GM19452 (cell line): ENCODE data around the gene MAP3K12.

Source experiments
- ATAC-seq: cut with Tn5 transposase; IDR thresholded peaks from one replicate; pipeline ENCODE4 v1.9.1; 2021; ENCODE audit not compliant: unreplicated experiment

Gene MAP3K12

DNA sequence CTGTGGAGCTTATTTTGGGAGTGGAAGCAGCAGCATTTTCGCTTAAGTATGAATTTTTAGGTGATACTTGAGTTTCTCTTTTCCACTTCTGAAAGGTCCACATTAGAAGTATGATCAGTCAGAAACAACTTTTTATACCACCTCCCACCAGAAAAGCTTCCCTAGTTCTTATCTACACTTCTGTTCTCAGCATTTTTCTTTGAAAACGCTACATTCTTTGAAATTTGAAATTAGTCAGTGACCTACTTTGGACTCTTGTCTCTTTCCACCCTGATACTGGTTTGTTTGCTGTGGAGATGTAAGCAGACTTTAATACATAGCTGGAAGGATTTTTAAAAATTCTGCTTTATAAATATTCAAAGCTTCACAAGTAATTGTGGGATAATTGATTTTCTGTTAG lies 25.2 kb downstream of the MAP3K12 start:
- ATAC-seq, result no peak

DNA sequence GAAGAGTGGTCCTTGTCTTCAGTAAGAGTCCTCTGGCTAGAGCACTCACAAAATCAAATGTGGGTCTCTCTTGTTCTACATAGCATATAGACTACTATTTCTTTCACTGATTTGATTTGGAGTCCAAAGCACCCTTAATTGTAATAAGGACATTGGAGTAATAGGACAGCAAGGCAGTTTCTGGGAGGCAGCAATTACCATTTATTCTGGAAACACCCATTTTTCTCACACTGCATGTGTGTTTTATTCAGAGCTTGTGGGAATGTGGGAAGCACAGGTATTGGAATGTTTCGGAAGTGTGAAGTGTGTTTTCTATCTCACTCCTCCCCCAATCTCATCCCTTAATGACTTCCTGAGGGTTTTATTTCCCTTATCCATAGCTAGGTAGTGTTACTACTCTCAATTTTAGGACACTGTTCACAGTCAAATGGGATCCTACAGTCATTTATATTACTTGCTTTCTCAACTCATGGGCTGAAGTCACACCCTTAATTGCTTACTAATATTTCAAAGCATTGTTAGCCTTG lies 27.1 kb downstream of the MAP3K12 start:
- ATAC-seq, result no peak

DNA sequence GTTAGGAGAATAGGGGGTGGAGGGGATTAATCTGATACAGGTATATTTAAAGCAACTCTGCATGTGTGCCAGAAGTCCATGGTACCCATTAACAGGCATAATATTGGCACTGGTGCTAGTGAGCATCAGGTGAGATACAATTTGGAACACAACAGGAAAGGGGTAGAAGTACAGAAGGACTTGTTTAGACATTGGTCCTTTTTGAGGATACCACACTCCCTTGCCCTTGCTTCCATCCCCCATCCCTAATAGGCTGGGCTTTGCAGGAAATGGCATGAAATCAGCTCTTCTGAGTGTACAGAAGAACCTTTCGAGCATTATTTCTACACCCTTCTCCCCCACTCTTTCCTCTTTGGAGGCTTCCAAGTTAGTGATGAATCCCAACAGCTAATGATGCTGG lies 31.0 kb downstream of the MAP3K12 start:
- no peak for ATAC-seq

DNA sequence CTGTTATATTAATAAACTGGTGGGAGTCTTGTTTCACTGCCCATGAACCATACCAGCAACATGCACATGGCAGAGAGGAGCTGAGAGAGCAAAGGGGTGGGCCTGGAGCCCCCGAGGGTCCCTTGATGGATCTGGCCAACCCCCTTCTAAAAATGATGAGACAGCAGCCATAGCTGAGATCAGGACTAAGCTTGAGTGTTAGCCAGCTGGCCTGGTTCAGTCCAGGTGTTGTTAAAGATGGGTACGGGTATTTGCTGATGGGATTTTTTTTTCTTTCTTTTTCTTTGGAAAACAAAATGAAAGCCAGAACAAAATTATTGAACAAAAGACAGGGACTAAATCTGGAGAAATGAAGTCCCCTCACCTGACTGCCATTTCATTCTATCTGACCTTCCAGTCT lies 31.4 kb downstream of the MAP3K12 start:
- no peak for ATAC-seq

DNA sequence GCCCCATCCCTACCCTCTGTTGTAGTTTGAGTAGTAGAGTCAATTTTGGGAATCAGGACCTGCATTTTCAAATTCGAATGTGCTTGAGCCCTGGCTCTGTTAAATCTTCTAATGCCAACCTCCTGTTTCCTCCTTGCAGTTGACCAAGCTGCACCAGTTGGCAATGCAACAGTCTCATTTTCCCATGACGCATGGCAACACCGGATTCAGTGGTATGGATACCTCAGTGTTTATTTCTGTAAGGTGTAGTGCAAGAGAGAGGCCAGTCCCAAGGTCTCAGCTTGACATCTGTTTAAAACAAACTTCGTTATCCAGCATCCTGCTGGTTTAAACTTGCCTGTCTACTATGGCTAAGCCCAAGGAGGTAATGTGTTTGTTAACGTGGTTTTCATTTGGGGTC lies 32.2 kb downstream of the MAP3K12 start:
- no peak for ATAC-seq

DNA sequence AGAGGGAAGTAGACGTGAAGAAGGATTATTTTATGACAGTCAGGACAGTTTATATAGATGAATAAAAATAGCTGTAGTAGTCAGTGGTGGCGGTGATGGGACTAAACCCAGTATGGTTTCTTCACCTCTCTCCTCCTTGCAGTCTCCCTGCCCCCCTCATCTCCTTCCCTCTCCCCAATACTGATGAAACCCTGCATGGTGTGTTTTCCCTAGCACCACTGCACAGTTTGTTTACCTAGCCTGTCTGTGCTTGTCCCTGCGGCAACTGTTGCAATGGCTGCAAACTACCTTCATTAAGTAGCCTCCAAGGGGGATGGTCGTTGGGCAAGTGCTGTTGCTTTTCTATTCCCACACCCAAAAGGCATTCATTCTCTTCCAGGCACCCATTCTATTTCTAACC lies 32.6 kb downstream of the MAP3K12 start:
- no peak for ATAC-seq

DNA sequence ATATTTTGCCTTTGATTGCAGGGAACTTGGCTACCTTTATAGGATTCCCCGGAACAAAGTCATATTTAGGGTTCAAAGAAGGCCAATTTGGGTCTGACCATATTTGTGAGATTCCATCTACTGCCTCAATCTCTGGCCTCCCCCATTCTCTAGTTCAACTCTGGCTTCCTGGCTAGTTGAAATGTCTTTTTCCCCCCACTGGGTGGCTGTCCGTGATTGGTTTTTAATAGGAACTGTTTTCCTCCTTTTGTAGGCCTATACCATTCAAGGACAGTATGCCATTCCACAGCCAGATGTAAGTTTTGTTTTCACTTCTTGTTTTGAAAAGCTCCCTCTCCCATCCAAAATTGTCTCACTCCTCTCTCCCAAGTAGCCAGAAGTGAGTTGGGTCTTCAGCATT lies 33.6 kb downstream of the MAP3K12 start:
- no peak for ATAC-seq

DNA sequence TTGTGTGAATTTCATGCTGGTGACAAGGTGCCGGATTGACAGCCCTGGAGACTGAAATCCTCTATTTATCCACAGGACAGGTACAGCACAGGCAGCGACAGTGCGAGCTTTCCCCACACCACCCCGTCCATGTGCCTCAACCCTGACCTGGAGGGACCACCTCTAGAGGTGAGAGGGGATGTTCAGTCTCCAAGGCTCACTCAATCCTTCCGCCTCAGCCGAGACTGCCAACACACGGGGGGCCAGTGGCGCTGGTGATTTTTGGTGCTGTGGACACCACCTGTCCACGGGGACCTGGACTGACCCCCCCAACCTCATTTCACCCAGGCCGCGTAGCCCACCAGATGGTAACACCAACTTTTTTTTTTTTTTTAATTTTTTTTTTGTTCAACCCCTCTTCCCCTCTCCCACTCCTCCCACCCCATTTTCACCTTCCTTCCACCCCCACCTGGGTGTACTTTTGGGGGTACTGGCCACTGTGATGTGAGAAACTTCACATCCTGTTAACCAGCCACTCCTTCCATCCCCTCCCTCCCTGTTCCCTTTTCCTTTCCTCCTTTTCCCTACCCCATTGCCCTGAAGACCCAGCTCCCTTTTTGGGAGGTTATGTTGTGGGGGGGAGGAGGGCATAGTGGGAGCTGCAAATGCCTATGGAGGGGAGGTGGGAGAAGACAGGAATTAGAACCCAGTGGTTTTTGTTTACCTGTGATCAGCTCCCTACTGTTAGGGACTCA lies 34.4 kb downstream of the MAP3K12 start:
- no peak for ATAC-seq

DNA sequence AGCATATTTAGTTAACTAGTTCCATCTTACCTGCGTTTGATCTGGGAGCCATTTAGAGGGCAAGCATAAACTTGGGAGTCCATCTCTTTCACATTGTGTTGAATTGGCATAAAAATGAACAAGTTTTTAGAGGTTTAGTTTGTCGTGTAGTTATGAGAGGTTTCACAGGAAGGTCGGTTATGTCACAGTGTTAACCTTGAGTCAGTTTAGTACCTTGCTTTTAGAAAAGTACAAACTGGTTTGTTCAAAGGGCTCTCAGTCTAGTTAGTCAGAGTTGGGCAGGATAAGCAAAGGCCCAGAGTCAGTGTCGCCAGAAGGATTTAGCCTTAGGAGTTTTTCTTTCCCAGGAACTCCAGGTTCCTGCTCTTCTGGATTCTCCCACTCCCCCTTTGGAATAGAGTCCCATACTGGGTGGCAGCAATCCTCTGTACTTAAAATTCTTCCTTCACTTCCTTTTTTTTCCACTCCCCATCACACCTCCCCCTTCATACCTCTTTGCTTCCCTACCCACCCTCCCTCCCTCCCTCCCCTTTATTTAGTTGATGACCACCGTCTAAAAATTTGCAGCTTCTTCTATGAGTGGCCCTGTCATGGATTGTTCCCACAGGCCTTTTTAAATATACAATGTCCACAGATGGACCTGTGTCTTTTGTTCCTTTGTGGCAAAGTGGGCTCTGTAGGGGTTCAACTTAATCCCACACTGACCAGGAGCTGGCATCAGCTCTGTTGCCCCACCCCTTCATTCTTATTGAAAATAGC lies 35.3 kb downstream of the MAP3K12 start:
- no peak for ATAC-seq

DNA sequence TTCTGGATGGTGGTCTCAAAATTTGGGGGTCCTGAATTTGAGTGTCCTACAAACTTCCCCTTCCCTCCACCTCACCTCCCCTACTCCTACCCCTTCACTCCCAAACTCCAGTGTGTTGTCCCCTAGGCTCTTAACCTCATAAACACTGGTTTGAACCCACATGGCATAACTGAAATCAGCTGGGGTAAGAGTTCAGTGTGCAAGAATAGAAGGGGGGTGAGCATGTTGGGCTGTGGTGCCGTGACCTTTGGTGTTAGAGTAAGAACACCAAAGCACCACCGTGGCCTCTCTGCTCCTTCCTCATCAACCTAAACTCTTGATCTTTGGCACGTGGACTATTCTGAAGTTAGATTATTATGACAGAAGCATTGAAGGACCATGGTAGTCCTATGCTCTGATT lies 36.3 kb downstream of the MAP3K12 start:
- ATAC-seq, result no peak

DNA sequence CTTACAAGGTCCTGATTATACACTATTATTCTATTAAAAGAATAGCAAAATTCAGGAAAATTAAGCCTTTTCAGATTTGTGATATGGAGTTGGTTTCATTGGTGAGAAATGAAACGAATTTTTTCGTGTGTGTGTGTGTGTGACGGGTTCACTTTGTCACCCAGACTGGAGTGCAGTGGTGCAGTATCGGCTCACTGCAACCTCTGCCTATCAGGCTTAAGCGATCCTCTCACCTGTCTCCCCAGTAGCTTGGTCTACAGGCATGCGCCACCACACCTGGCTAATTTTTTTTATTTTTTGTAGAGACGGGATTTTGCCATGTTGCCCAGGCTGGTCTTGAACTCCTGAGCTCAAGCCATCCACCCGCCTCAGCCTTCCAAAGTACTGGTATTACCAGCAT lies 37.7 kb downstream of the MAP3K12 start:
- ATAC-seq, result no peak

DNA sequence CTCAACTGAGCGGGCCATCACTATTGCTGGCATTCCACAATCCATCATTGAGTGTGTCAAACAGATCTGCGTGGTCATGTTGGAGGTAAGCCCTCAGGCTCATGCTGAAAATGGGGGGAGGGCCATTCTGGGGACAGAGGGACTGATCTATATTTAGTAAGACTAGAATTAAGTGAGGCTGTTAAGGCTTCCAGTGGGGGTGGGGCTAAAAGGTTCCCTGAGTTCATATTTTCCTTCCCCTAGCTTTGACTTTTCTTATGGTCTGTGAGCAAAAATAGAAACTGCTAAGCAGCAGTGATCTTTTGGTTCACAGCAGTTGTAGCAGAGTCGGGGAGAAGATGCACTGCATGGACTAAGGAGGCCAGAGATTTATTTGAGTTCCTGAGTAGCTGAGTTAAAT lies 38.2 kb downstream of the MAP3K12 start:
- ATAC-seq, result no peak

DNA sequence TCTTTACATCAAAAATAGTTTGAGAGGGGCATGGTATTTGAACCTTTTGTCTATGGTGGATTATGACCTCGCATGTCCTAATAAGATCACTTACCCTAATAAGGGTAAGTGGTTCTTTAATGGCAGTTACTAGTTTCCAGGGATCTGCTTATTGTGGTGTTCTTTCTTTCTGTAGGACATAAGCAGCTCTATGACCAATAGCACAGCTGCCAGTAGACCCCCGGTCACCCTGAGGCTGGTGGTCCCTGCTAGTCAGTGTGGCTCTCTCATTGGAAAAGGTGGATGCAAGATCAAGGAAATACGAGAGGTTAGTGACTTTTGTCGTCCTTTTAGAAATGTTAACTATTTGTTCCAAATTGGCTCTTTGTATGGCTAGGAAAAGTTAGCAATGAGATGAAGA lies 40.2 kb downstream of the MAP3K12 start:
- no peak for ATAC-seq

DNA sequence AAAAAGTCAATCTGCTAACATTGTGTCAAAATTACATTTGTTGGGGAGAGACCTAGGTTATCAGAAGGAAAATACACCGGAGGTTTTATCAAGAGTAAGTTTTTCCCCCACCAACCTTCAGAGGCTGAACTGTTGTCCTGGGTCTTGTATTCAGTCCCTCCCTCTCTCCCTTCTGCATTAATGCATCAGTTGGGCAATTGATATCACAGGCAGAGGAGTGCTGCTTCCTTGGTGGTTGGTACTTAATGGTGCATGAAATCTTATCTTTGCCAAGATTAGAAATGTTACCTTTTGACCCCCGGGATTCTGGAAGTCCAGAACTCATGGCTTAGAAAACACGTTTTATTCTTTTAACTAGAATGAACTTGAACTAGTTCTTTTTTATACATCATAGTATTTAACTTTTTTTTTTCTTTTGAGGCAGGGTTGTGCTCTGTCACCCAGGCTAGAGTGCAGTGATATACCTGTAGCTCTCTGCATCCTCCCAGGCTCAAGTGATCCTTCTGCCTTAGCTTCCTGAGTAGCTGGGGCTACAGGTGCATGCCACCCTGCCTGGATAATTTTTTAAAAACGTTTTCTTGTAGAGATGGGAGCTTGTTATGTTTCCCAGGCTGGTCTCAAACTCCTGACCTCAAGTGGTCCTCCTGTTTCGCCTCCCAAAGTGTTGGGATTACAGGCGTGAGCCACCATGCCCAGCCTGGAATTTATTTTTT lies 42.4 kb downstream of the MAP3K12 start:
- no peak for ATAC-seq

DNA sequence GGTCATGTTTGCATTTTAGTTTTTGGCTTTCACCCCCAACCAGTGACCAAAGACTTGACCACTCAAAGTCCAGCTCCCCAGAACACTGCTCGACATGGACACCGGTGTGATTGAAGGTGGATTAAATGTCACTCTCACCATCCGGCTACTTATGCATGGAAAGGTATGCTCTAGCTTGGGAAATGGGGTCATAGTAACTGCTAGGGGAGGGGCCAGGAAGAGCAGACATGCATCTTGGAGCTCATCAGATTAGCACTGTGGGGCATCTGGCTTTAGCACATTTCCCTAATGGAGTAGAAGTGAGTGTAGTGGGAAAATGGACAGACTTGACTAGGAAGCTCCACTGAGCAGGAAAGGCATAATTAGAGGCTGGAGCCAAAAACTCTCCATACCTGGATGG lies 44.6 kb downstream of the MAP3K12 start:
- no peak for ATAC-seq

DNA sequence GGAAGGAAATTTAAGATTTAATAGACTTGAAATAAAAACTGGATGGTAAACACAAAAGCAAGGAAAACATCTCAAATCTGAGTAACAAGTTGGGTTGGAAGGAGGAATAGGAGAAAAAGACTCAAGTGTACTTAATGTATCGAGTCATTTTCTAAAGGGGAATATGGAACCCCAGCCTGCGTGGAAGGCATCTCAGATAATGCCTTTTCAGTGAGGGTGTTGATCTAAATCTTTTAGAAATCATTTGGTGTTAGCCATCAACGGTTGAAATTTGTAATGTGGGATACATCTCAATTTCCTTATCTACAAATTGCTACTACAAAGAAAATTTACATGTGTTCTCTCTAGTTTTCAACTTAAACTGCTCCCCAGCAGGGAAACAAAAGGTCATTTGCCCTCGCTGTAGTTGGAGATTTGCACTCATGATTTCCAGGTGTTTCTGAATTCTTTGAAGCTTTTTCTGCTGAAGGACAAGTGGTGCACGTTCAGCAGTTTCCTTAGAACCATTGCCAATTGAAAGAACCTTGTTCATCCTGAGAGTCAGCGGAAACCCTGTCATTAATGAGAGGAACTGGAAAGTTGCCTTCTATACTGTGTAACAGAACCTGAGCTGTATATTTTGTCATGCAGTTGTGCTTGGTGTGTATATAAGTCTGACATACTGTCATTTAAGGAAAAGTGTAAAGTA lies 45.2 kb downstream of the MAP3K12 start:
- ATAC-seq, result no peak

DNA sequence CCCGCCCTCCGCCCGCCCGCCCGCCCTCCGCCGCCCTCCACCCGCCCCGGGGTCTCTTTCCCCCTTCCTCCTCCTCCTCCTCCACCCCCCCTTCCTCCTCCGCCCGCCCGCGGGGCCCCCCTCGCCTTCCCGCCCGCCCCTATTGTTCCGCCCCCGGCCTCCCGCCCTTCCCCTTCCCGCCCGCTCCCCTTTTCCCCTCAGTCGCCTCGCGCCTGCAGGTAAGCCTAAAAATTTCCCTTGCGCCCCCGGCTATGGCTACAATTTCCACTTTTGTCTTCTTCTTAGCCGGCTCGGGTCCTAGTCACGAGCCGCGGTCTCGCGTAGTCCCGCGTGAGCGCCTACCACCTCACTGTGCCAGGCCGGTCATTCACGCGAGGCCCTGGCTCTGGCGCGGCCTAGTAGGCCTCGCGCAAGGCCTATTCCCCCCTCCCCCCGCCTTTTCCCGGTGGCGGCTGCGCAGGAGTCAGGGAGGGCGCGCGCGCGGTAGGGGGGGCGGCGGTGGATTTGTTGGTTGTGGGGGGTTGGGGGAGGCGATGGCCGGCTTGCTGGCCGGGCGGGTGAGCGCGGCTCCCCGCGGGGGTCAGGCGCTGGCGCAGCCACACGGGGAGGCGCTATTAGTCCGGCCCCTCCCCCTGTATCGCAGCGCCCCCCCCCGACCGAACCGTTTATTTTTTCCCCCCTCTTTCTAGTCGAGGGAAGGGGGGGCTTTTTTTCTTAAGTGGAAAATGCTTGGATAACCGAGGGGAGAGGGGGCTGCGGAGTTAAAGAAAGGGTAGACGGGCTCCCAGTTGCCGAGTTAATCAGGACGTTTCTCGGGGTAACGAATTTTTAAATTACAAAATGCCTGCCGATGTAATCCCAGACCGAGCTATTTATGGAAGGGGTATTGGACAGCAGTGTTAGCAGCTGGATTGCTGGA lies 46.8 kb downstream of the MAP3K12 start:
- no peak for ATAC-seq

DNA sequence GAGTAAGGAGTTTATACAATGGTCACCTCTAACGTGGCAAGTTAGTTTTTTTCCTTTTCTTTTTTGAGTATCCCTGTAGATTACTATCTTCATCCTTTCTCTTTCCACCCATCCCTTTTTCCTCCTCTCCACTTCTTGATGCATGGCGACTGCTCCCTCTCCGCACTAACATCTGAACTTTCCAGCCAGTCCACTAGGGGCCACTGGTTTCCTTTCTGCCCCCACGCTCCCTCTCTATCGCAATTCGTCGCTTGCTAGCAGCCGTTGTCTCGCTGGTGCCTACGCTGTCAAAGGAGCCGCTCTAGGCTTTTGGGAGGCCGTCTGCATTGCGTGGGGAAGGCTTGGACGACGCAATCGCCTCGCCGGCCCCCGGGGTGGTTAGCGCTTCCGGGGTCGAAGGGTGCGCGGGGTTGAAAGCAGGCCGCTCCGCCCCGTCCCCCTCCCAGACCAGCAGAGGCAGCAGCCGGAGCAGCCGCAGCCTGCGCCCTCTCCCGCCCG lies 47.5 kb downstream of the MAP3K12 start, which contains the start of gene PCBP2:
PCBP2 (plus strand) TSS at position 442 of the 498 bp plus-strand sequence. CDS start 2,699 bp downstream, outside the sequence.
- peak; percentile 95 for ATAC-seq

DNA sequence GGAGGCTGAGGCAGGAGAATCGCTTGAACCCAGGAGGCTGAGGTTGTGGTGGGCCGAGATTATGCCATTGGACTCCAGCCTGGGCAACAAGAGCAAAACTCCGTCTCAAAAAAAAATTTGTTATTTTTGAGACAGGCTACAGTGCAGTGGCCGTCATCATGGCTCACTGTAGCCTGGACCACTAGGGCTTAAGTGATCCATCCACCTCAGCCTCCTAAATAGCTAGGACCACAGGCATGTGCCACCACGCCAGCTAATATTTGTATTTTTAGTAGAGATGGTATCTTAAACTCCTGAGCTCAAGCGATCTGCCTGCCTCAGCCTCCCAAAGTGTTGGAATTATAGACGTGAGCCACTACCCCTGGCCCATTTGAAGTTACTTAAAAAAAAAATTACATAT lies 48.3 kb downstream of the MAP3K12 start:
- no peak for ATAC-seq
